ENCODE data around the gene SCRT2.
A peak's percentile ranks its signal among the peaks of the same experiment; 100 is the strongest.
"Not testable (repeated sequence)": the region's sequence is repeated elsewhere in the genome, so short reads cannot be mapped to it uniquely, and the experiment has no call there.

The SCRT2 gene

DNA sequence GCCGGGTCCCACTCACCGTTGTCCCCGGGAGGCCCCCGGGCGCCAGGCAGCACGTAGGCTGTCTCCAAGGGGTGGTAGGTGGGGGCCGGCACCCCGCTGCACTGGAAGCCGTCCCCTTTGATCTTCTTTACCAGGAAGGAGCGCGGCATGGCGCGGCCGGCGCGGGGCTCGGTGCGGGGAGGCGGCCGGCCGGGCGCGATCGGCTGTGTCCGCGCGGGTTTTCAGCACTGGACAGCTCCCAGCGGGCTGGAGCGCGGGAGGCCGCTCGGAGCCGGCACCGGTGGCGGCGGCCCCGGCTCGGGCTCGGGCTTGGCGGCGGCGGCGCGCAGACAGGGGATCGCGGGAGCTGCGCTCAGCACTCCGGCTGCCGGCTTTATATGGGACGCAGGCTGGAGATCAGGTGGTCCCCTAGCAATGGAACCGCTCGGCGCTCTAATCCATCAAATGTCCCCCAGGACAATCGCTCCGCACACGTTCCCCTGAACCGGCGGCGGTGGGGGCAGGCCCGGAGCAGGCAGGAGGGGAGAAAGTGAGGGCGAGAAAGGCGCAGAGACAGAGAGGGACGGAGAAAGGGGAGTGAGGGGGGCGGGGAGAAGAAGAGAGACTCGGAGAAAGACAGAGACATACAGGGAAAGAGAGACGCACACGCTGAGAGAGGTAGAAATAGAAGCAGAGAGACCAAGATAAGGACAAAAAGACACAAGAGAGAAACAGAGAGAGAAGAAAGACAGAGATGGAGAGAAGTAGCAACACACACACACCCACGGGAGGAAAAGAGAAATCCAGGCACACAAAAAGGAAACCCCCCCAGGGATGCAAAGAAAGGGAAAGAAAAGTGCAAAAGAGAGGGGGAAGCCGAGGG lies at the start of gene SCRT2:
SCRT2 (minus strand) TSS at position 350 of the 862 bp plus-strand sequence; CDS start at position 149, 201 bp downstream.
- Histone ChIP-seq H3K27ac (ENCODE audit: low read depth, low read length) (no peak within 1 kb of the TSS), H3K4me1 (ENCODE audit: control insufficient read depth, insufficient read depth, low read length) (peaks cover 16% of the 10 kb centered on the region), H3K4me3 (ENCODE audit: low read depth, low read length) (peak within 1 kb of the TSS; percentile 56), H3K27me3 (ENCODE audit: control insufficient read depth, insufficient read depth, low read length) (peaks cover 52% of the 10 kb centered on the region), H3K9me3 (ENCODE audit: control insufficient read depth, insufficient read depth, low read length) (no peaks in the 10 kb centered on the region), H3K9ac (ENCODE audit: low read depth, low read length) (no peak within 1 kb of the TSS), H3K36me3 (ENCODE audit: control insufficient read depth, insufficient read depth, low read length) (no peaks in the 10 kb centered on the region)

DNA sequence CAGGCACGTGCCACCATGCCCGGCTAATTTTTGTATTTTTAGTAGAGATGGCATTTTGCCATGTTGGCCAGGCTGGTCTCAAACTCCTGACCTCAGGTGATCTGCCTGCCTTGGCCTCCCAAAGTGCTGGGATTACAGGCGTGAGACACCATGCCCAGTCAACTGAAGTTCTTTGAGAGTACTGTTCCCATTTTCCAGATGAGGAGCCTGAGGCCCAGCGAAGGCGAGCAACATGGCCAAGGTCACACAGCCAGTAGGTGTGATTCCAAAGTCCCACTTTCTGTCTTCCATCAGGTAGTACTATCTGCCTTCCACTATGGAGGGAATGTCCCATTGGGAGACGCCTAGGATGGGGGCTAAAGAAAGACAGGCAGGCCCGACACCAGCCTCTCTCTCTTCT lies 49.2 kb upstream of the SCRT2 start:
- H3K36me3 ChIP-seq (ENCODE audit: control insufficient read depth, insufficient read depth, low read length); H3K9me3 ChIP-seq (ENCODE audit: control insufficient read depth, insufficient read depth, low read length); H3K9ac ChIP-seq (ENCODE audit: low read depth, low read length); H3K27ac ChIP-seq (ENCODE audit: low read depth, low read length); H3K4me3 ChIP-seq (ENCODE audit: low read depth, low read length); H3K4me1 ChIP-seq (ENCODE audit: control insufficient read depth, insufficient read depth, low read length): not testable (repeated sequence)
- peaks cover 25% of the 10 kb centered on the region for H3K27me3 ChIP-seq (ENCODE audit: control insufficient read depth, insufficient read depth, low read length)

DNA sequence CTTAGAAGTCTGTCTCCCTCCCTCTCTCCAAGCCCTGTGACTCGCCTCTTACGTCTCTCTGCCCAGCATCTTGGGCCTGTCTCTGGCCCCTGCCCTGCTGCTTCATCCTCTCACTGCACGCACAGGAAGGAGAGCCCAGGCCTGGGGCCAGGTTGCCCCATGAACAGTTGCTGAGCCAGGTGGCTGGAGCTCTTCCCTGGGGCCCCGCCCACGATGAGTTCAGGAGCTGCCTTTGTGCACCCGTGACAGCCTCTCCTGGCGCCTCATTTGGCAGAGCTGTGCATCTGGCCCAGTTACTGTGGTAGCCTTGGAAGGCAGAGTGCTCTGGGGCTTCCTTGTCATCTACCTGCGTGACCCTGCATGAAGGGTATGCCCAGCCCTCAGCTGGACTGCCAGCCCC lies 48.2 kb upstream of the SCRT2 start:
- no peaks in the 10 kb centered on the region for H3K36me3 ChIP-seq (ENCODE audit: control insufficient read depth, insufficient read depth, low read length)
- no peak overlapping the region for H3K9ac ChIP-seq (ENCODE audit: low read depth, low read length)
- peaks cover 19% of the 10 kb centered on the region for H3K27me3 ChIP-seq (ENCODE audit: control insufficient read depth, insufficient read depth, low read length)
- no peak overlapping the region for H3K27ac ChIP-seq (ENCODE audit: low read depth, low read length)
- H3K4me3 ChIP-seq (ENCODE audit: low read depth, low read length): no peak overlapping the region
- H3K4me1 ChIP-seq (ENCODE audit: control insufficient read depth, insufficient read depth, low read length): peaks cover 4% of the 10 kb centered on the region; the same call in 1 of the 2 replicates
- H3K9me3 ChIP-seq (ENCODE audit: control insufficient read depth, insufficient read depth, low read length): no peaks in the 10 kb centered on the region

DNA sequence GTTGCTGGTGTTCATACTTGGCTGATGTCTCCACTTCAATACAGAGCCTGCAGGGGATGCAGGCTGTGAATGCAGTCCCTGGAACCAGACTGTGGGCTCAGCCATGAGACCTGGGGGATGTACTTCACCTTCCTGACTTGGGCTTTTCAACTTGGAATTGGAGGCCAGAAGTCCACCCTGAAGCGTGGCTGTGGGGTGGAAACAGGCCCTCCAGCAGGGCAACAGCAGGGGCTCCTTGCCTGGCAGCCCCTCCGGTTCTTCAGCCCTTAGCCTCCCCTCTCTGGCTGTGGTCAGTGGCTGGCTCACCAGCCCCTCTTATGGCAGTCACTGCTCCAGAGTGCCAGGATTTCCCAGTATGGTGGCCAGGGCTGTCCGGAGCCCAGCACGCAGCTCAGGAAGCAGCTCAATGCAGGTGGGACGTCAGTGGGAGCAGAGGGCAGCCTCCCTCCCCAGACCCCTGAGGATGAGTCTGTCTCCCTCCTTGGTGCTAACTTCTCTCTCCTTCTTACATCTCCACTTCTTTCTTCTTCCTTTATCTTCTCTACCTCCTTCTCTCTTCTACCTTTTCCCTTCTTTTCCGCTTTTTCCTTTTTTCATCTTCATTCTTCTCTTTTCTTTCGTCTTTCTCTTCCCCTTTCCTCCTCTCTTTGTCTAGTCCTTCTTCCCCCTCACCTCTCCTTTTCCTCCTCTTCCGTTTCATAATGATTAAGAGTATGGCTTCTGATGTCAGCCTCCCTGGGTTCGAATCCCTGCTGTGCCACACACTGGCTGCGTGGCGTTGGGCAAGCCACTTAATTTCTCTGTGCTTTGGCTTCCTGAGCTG lies 47.4 kb upstream of the SCRT2 start:
- Histone ChIP-seq H3K9me3 (ENCODE audit: control insufficient read depth, insufficient read depth, low read length) (no peaks in the 10 kb centered on the region), H3K27me3 (ENCODE audit: control insufficient read depth, insufficient read depth, low read length) (peaks cover 16% of the 10 kb centered on the region), H3K4me3 (ENCODE audit: low read depth, low read length) (no peak overlapping the region), H3K27ac (ENCODE audit: low read depth, low read length) (no peak overlapping the region), H3K4me1 (ENCODE audit: control insufficient read depth, insufficient read depth, low read length) (peaks cover 4% of the 10 kb centered on the region; the same call in 1 of the 2 replicates), H3K36me3 (ENCODE audit: control insufficient read depth, insufficient read depth, low read length) (no peaks in the 10 kb centered on the region), H3K9ac (ENCODE audit: low read depth, low read length) (no peak overlapping the region)

DNA sequence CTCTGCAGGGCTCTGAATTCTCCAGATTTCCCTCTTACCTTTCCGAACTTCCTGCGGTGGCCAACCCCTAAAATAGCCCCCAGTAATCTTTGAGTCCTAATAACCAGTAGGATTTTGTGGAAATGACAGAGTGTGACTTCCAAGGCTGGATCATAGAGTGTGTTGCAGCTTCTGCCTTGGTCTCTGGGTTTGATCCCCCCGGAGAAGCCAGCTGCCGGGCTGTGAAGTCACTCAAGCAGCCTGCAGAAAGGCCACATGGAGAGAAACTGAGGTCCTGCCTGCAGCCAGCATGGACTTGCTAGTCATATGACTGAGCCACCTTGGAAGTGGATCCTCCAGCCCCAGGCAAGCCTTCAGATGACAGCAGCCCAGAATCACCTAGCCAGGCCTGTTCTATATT lies 46.3 kb upstream of the SCRT2 start:
- H3K27me3 ChIP-seq (ENCODE audit: control insufficient read depth, insufficient read depth, low read length): peaks cover 10% of the 10 kb centered on the region
- no peaks in the 10 kb centered on the region for H3K9me3 ChIP-seq (ENCODE audit: control insufficient read depth, insufficient read depth, low read length)
- no peaks in the 10 kb centered on the region for H3K36me3 ChIP-seq (ENCODE audit: control insufficient read depth, insufficient read depth, low read length)
- H3K27ac ChIP-seq (ENCODE audit: low read depth, low read length): no peak overlapping the region
- no peak overlapping the region for H3K9ac ChIP-seq (ENCODE audit: low read depth, low read length)
- no peak overlapping the region for H3K4me3 ChIP-seq (ENCODE audit: low read depth, low read length)
- peaks cover 4% of the 10 kb centered on the region; the same call in 1 of the 2 replicates for H3K4me1 ChIP-seq (ENCODE audit: control insufficient read depth, insufficient read depth, low read length)

DNA sequence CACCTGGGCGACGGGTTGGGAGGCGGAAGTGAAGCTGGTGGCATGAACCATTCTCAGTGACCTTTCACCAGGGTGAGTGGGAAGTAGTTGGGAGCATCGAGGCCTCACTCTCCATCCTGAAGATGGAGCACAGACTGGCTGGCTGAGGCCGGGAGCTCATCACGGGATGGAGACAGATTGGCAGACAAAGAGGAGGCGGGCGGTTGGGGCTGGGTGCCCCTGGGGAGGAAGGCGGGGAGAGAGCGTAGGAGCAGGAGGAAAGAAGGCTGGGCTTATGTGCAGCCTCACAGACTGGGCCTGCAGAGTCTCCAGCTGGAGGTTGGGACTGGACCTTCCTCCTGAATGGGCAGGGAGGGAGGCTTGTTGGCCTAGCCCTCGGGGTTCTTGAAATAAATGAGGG lies 44.2 kb upstream of the SCRT2 start:
- no peaks in the 10 kb centered on the region for H3K9me3 ChIP-seq (ENCODE audit: control insufficient read depth, insufficient read depth, low read length)
- H3K4me1 ChIP-seq (ENCODE audit: control insufficient read depth, insufficient read depth, low read length): peaks cover 4% of the 10 kb centered on the region; the same call in 1 of the 2 replicates
- H3K27me3 ChIP-seq (ENCODE audit: control insufficient read depth, insufficient read depth, low read length): no peaks in the 10 kb centered on the region
- no peak overlapping the region for H3K4me3 ChIP-seq (ENCODE audit: low read depth, low read length)
- H3K36me3 ChIP-seq (ENCODE audit: control insufficient read depth, insufficient read depth, low read length): no peaks in the 10 kb centered on the region
- no peak overlapping the region for H3K9ac ChIP-seq (ENCODE audit: low read depth, low read length)
- no peak overlapping the region for H3K27ac ChIP-seq (ENCODE audit: low read depth, low read length)

DNA sequence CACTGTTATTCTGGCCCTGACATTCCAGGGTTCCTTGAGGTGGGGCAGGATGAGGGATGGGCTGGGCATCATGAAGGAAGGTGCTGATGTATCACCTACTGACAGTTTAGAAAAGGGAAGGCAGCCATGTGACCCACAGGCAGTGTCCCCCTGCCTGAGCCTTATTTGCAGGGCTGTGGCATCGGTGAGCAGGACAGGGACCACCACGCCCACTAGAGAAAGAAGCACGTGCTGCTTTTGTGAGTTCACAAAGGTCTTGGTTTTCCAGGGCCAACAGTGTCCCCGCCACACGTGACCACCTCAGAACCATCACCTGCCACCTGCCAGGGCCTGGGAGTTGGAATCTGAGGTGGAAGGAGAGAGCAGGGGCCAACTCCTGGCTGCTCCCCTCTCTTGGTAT lies 43.5 kb upstream of the SCRT2 start:
- no peaks in the 10 kb centered on the region for H3K27me3 ChIP-seq (ENCODE audit: control insufficient read depth, insufficient read depth, low read length)
- H3K9ac ChIP-seq (ENCODE audit: low read depth, low read length): no peak overlapping the region

DNA sequence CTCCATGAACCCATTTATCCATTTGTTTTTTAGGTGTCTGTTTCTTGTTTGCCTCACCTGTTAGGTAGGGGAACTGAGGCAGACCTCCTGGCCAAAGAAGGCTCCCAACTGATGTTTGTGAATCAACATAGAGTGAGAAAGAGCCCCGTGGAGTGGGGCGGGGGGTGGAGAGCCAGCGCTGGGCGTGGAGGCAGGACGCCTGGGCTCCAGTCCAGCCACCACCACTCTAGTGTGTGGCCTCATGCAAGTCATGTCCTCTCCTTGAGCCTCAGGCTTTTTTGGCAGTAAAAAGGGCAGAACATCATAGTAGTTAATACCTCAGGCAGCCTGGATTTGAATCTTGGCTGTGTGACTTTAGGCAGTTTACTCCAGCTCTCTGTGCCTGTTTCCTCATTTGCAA lies 42.2 kb upstream of the SCRT2 start:
- no peaks in the 10 kb centered on the region for H3K9me3 ChIP-seq (ENCODE audit: control insufficient read depth, insufficient read depth, low read length)
- no peaks in the 10 kb centered on the region for H3K36me3 ChIP-seq (ENCODE audit: control insufficient read depth, insufficient read depth, low read length)
- peaks cover 4% of the 10 kb centered on the region; the same call in 1 of the 2 replicates for H3K4me1 ChIP-seq (ENCODE audit: control insufficient read depth, insufficient read depth, low read length)
- H3K4me3 ChIP-seq (ENCODE audit: low read depth, low read length): no peak overlapping the region
- no peak overlapping the region for H3K9ac ChIP-seq (ENCODE audit: low read depth, low read length)
- no peak overlapping the region for H3K27ac ChIP-seq (ENCODE audit: low read depth, low read length)
- H3K27me3 ChIP-seq (ENCODE audit: control insufficient read depth, insufficient read depth, low read length): no peaks in the 10 kb centered on the region

More for the DNA sequence above, 43.5 kb upstream of the SCRT2 start:
- Histone ChIP-seq H3K4me1 (ENCODE audit: control insufficient read depth, insufficient read depth, low read length) (peaks cover 4% of the 10 kb centered on the region; the same call in 1 of the 2 replicates), H3K4me3 (ENCODE audit: low read depth, low read length) (no peak overlapping the region), H3K9me3 (ENCODE audit: control insufficient read depth, insufficient read depth, low read length) (no peaks in the 10 kb centered on the region), H3K36me3 (ENCODE audit: control insufficient read depth, insufficient read depth, low read length) (no peaks in the 10 kb centered on the region), H3K27ac (ENCODE audit: low read depth, low read length) (no peak overlapping the region)

DNA sequence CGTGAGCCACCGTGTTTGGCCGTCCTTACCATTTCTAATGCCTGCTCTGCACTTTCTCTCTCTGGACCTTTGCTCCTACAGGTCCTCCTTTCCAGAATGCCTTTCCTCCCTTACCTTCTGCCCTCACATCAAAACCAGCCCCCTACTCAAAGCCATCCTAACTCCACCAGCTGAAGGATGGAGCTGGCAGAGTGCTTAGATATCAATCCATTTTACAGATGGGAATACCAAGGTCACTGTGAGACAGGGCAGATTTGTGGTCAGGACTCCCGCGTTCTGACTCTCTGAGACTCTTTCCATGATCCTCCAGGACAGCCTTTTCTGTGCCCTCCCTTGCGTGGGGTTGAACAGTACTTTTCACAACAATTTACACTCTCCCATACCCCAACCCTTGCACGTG lies 41.7 kb upstream of the SCRT2 start:
- no peak overlapping the region for H3K9ac ChIP-seq (ENCODE audit: low read depth, low read length)
- H3K36me3 ChIP-seq (ENCODE audit: control insufficient read depth, insufficient read depth, low read length): no peaks in the 10 kb centered on the region
- H3K4me1 ChIP-seq (ENCODE audit: control insufficient read depth, insufficient read depth, low read length): peaks cover 4% of the 10 kb centered on the region; the same call in 1 of the 2 replicates
- H3K4me3 ChIP-seq (ENCODE audit: low read depth, low read length): no peak overlapping the region
- no peaks in the 10 kb centered on the region for H3K9me3 ChIP-seq (ENCODE audit: control insufficient read depth, insufficient read depth, low read length)
- no peak overlapping the region for H3K27ac ChIP-seq (ENCODE audit: low read depth, low read length)
- no peaks in the 10 kb centered on the region for H3K27me3 ChIP-seq (ENCODE audit: control insufficient read depth, insufficient read depth, low read length)

DNA sequence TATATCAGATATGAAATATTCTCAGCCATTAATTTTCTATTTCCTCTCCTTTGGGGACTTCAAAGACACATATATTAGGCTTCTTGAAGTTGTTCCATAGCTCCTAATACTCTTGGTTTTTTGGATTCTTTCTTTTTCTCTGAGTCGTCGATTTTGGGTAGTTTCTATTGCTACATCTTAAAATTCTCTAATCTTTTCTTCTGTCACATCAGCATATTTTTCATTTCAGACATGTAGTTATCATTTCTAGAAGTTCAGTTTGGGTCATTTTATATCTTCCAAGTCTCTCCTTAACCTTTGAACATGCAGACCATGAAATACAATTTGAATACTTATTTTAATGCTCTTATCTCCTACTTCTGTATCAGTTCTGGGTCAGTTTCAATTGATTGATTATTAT lies 38.9 kb upstream of the SCRT2 start:
- Histone ChIP-seq H3K27me3 (ENCODE audit: control insufficient read depth, insufficient read depth, low read length) (peaks cover 9% of the 10 kb centered on the region), H3K9me3 (ENCODE audit: control insufficient read depth, insufficient read depth, low read length) (no peaks in the 10 kb centered on the region), H3K4me3 (ENCODE audit: low read depth, low read length) (no peak overlapping the region), H3K9ac (ENCODE audit: low read depth, low read length) (no peak overlapping the region), H3K27ac (ENCODE audit: low read depth, low read length) (no peak overlapping the region), H3K36me3 (ENCODE audit: control insufficient read depth, insufficient read depth, low read length) (no peaks in the 10 kb centered on the region), H3K4me1 (ENCODE audit: control insufficient read depth, insufficient read depth, low read length) (no peaks in the 10 kb centered on the region)

DNA sequence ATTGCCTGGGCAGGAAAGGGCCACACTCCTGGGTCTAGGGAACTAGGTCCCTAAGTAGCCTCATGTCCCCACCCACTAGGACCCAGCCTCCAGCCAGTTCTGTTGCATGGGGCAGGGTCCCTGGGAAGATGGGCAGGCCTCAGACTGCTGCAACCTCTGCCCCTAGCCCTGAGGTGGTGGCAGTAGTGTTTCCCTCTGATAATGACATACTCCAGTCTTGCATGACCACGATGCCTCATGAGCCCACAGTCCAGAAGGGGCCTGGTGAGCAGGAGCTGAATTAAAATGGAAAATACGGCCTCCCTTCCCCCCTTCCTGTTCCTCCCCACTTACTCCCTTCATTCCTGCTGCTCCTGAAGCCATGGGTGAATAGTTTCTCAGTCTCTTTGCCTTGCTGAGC lies 36.0 kb upstream of the SCRT2 start:
- peaks cover 19% of the 10 kb centered on the region for H3K27me3 ChIP-seq (ENCODE audit: control insufficient read depth, insufficient read depth, low read length)
- no peak overlapping the region for H3K9ac ChIP-seq (ENCODE audit: low read depth, low read length)

More for the DNA sequence above, 36.0 kb upstream of the SCRT2 start:
- H3K4me3 ChIP-seq (ENCODE audit: low read depth, low read length): no peak overlapping the region
- H3K4me1 ChIP-seq (ENCODE audit: control insufficient read depth, insufficient read depth, low read length): no peaks in the 10 kb centered on the region
- no peaks in the 10 kb centered on the region for H3K36me3 ChIP-seq (ENCODE audit: control insufficient read depth, insufficient read depth, low read length)
- H3K9me3 ChIP-seq (ENCODE audit: control insufficient read depth, insufficient read depth, low read length): peaks cover 6% of the 10 kb centered on the region
- no peak overlapping the region for H3K27ac ChIP-seq (ENCODE audit: low read depth, low read length)

Data from HUES48 (cell line).